DMS 273 treated with DMSO at 0.1 percent for 48 hours (cell line): ENCODE results near the gene PLEKHM3.

Experiments used
- DNase-seq: peaks from one replicate; lab custom pipeline; 2025; lab: John Stamatoyannopoulos, UW

The PLEKHM3 gene

GRCh38 chr2:207861789-207862188 is 163.5 kb downstream of the PLEKHM3 start:
- DNase-seq = no peak

DNA sequence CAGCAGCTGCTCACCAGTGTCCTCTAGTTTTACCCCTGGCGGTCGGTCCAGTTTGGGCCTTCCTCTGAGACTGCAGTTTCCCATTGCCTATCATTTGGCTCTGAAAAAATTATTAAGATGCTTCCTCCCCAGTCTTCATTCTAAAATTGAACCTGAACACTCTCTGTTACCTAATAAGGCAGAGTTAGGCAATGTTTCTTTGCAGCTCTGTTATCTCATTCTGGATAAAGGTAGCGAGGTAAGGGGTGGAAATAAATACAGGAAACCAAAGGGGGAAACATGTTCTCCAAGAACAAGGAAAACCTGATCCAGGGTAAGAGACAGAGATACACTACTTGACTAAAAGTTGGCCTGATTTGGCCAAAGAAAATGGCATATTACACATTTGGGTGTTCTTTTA is 164.6 kb downstream of the PLEKHM3 start:
- no peak for DNase-seq

GRCh38 chr2:207855591-207855990 is 169.7 kb downstream of the PLEKHM3 start:
- DNase-seq = no peak

DNA sequence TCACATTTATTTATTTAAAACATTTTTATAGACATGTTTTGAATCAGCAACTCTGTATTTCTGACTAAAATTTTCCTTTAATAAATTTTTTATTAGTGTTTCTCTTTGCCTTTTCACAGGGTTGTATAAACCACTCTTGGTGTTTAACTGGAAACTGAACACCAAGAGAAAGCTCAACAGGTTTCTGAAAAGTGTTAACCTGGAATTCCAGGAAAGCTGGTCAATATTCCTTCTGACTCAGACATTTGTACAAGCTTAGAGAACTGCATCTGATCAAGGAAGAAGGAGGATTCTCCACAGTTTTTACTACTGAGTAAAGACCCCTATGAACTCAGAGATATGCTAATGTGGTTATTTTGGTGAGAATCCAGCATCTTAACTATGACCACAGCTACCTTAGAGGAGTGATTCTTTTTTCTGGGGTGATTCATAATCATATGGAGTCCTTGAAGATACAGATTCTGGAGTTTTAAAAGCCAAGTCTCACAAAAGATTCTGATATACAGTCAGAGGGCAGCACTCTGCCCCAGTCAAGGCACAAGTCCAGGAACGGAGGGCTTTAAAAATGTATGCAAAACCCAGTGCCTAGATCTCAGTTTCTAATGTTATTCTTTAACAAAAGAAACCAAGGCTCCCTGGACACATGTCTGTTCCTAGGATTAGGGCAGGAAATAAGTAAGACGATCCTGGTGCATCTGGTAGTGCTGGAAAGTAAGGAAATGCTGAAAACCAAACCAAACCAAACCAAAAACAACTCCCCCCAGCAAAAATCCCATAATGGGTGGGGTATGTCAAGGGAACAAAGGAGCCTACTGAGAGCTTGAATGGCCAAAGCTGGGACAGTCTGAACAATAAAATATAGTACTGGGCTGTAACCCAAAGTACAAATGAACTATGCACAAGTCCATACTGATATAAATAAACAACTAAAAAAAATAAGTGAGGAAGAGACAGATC is 170.6 kb downstream of the PLEKHM3 start:
- DNase-seq = no peak

DNA sequence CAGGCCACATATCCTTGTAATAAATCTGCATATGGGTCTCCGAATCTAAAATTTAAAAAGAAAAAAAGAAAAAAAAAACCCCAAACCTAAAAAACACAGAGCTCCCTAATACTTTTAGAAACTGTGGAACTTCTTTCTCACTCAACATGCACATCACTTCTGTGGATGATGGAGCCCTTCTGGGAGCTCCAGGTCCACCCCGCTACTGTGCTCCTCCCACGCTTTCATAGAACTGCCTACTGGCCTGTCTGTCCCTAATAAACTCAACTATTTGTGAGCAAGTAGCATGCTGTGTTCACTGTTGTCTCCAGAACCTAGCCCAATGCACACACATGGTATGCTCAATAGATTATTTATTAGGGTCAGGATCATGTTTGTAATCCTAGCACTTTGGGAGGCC is 172.5 kb downstream of the PLEKHM3 start:
- no peak for DNase-seq

GRCh38 chr2:207849443-207849842 is 175.9 kb downstream of the PLEKHM3 start:
- no peak for DNase-seq

DNA sequence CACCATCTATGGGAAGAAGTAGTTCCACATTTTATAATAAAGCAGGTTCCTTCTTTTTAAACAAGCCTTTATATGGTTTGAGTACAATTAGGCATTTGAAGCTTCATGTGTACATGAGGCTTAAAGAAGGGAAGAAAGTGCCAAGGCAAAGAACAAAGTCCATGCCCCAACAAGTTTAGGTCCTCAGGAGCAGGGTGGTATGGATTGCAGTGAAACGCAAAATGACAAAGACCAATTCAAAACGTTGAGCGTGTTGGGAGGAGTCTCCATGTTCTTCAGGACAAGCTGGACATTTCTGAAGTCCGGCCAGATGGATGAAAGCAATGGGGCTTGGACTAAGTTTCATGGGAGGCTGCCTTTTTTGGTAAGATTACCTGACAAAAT is 176.8 kb downstream of the PLEKHM3 start:
- DNase-seq = no peak

DNA sequence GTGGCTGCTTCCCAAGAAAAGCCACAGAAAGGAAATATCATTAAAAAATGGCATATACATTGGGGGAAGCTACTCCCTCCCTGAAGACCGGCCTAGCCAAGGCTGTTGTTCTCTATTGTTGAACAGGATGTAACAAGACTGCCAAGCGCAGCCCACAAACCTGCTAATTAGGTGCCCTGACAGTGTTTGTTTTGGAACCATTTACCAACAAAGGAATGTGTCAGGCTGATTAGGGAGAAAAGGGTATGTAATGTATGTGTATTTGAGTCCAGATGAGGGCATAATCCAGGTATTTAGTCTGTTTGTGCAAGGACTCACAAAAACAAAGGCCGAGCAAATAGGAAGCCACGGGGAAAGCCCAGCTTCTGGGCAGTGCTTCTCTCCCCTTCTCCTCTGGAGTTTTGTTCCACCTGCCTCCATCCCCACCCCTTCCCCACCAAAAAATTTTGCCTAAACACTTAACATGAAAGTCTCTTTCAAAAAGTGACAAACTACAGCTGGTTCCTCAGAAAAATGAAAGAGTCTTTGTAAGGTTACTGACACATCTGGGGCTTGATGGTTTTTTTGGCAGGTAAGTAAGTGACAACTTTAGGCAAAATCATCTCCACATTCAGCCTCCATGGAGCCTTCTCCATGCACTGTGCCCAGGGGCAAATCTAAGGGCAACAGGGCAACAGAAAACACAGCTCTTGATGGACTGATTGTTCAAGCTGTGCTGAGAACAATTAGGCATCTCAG is 177.4 kb downstream of the PLEKHM3 start:
- no peak for DNase-seq

DNA sequence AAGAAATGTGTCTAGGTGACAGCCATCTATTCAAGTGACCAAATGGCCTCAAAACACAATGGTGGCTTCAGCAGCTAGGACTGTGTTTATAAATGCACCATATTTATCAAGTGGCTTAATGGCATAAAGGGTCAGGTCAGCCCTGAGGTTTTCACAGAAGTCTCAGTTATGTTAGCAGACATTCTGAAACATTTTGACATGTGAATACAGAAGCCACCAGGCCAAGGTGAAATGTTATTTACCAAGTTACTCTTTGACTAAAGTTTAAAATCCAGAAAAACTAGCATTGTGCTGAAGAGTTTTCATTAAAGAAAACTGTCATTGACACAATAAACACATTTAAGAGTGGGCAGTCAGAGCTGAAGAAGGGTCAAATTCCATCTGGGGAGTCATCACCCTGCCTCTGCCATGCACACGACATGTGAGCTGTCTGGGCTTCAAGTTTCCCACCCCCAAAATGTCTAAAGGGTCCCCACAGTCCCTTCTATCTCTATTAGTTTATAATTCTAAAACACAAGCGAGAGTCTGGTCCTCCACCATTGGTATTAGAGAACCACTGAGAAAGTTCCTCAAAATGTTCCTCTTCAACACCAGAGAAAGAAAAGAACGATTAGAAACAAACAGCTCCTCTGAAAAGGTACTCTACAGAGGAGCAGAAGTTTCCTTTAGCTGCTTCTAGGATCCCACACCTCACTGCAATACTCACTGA is 178.1 kb downstream of the PLEKHM3 start:
- DNase-seq = no peak

GRCh38 chr2:207845202-207845864 is 180.0 kb downstream of the PLEKHM3 start:
- DNase-seq = no peak

GRCh38 chr2:207844648-207845047 is 180.7 kb downstream of the PLEKHM3 start:
- DNase-seq = no peak

- DNase-seq = no peak
These were observed 185.2 kb downstream of the PLEKHM3 start for GRCh38 chr2:207840101-207840500.

DNA sequence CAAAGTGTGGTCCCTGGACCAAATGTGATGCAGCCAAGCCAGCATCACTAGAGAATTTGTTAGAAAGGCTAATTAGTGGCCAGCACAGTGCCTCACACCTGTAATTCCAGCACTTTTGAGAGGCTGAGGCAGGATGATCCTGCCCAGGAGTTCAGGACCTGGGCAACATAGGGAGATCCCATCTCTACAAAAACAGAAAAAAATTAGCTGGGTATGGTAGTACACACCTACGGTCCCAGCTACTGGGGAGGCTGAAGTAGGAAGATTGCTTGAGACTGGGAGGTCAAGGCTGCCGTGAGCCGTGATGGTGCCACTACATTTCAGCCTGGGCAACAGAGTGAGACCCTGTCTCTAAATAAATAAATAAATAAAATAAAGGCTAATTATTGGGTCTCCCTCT is 185.8 kb downstream of the PLEKHM3 start:
- no peak for DNase-seq

GRCh38 chr2:207839028-207839427 is 186.3 kb downstream of the PLEKHM3 start:
- DNase-seq = no peak

- DNase-seq = no peak
These were observed 188.7 kb downstream of the PLEKHM3 start for GRCh38 chr2:207836521-207837133.

- DNase-seq = no peak
These were observed 189.5 kb downstream of the PLEKHM3 start for GRCh38 chr2:207835805-207836204.

GRCh38 chr2:207833251-207833751 is 192.0 kb downstream of the PLEKHM3 start:
- no peak for DNase-seq

- no peak for DNase-seq
These were observed 193.6 kb downstream of the PLEKHM3 start for GRCh38 chr2:207831584-207832248.

- no peak for DNase-seq
These were observed 194.4 kb downstream of the PLEKHM3 start for GRCh38 chr2:207830778-207831438.

- DNase-seq = no peak
These were observed 196.8 kb downstream of the PLEKHM3 start for GRCh38 chr2:207828361-207829057.
